ENCODE measurements around the gene CFHR1. TPM values are rescaled to one million over a fixed set of nuclear protein-coding genes. Genes with fewer than 3 reads are reported as not detected.
"Not testable (repeated sequence)": the region's sequence is repeated elsewhere in the genome, so short reads cannot be mapped to it uniquely, and the experiment has no call there.

Gene CFHR1
- not detected in 2 replicates for total RNA-seq (2014; rRNA removed; shearing (Covaris generic))

GRCh38 chr1:196819531-196819930, at the start of gene CFHR1:
Gene CFHR1, plus strand, starts transcription at chr1:196819731. Its CDS starts 114 bp downstream, at chr1:196819845.
- not testable (repeated sequence) for H3K27me3 ChIP-seq (ENCODE audit: control insufficient read depth, insufficient read depth, low read length); DNase-seq; H3K36me3 ChIP-seq (replicated peaks; ENCODE audit: control insufficient read depth, insufficient read depth, low read length); H3K4me3 ChIP-seq (ENCODE audit: insufficient read depth, low read depth, low read length)

GRCh38 chr1:196769823-196770222, 49.7 kb upstream of the CFHR1 start:
- DNase-seq; H3K36me3 ChIP-seq (replicated peaks; ENCODE audit: control insufficient read depth, insufficient read depth, low read length); H3K27me3 ChIP-seq (ENCODE audit: control insufficient read depth, insufficient read depth, low read length); H3K4me3 ChIP-seq (ENCODE audit: insufficient read depth, low read depth, low read length): not testable (repeated sequence)

GRCh38 chr1:196773713-196774112, 45.8 kb upstream of the CFHR1 start:
- no peak for DNase-seq
- Histone ChIP-seq H3K36me3 (replicated peaks; ENCODE audit: control insufficient read depth, insufficient read depth, low read length) (no peaks in the 10 kb centered on the region), H3K27me3 (ENCODE audit: control insufficient read depth, insufficient read depth, low read length) (no peaks in the 10 kb centered on the region), H3K4me3 (ENCODE audit: insufficient read depth, low read depth, low read length) (no peak overlapping the region)

GRCh38 chr1:196774175-196774574, 45.4 kb upstream of the CFHR1 start:
- Histone ChIP-seq H3K4me3 (ENCODE audit: insufficient read depth, low read depth, low read length) (no peak overlapping the region), H3K36me3 (replicated peaks; ENCODE audit: control insufficient read depth, insufficient read depth, low read length) (no peaks in the 10 kb centered on the region), H3K27me3 (ENCODE audit: control insufficient read depth, insufficient read depth, low read length) (no peaks in the 10 kb centered on the region)
- no peak for DNase-seq

- H3K4me3 ChIP-seq (ENCODE audit: insufficient read depth, low read depth, low read length), result no peak within 1 kb of the TSS
- no peaks in the 10 kb centered on the region for H3K36me3 ChIP-seq (replicated peaks; ENCODE audit: control insufficient read depth, insufficient read depth, low read length)
- DNase-seq, result no peak
- no peaks in the 10 kb centered on the region for H3K27me3 ChIP-seq (ENCODE audit: control insufficient read depth, insufficient read depth, low read length)
Observed at GRCh38 chr1:196774603-196775002, 44.9 kb upstream of the CFHR1 start, which contains the start of gene CFHR3. Gene CFHR3, plus strand, starts transcription at chr1:196774840. Its CDS starts 47 bp downstream, at chr1:196774887.

GRCh38 chr1:196777603-196778002, 41.9 kb upstream of the CFHR1 start:
- no peaks in the 10 kb centered on the region for H3K36me3 ChIP-seq (replicated peaks; ENCODE audit: control insufficient read depth, insufficient read depth, low read length)
- H3K27me3 ChIP-seq (ENCODE audit: control insufficient read depth, insufficient read depth, low read length), result no peaks in the 10 kb centered on the region
- no peak for DNase-seq
- no peak overlapping the region for H3K4me3 ChIP-seq (ENCODE audit: insufficient read depth, low read depth, low read length)

- Histone ChIP-seq H3K27me3 (ENCODE audit: control insufficient read depth, insufficient read depth, low read length) (no peaks in the 10 kb centered on the region), H3K36me3 (replicated peaks; ENCODE audit: control insufficient read depth, insufficient read depth, low read length) (no peaks in the 10 kb centered on the region), H3K4me3 (ENCODE audit: insufficient read depth, low read depth, low read length) (no peak overlapping the region)
Observed at GRCh38 chr1:196779093-196779492, 40.4 kb upstream of the CFHR1 start.

GRCh38 chr1:196791252-196791651, 28.3 kb upstream of the CFHR1 start:
- not testable (repeated sequence) for H3K27me3 ChIP-seq (ENCODE audit: control insufficient read depth, insufficient read depth, low read length); H3K36me3 ChIP-seq (replicated peaks; ENCODE audit: control insufficient read depth, insufficient read depth, low read length); DNase-seq; H3K4me3 ChIP-seq (ENCODE audit: insufficient read depth, low read depth, low read length)

More at GRCh38 chr1:196779093-196779492, 40.4 kb upstream of the CFHR1 start:
- peak; percentile 0 for DNase-seq

GRCh38 chr1:196794103-196794502, 25.4 kb upstream of the CFHR1 start:
- H3K36me3 ChIP-seq (replicated peaks; ENCODE audit: control insufficient read depth, insufficient read depth, low read length); H3K27me3 ChIP-seq (ENCODE audit: control insufficient read depth, insufficient read depth, low read length); DNase-seq; H3K4me3 ChIP-seq (ENCODE audit: insufficient read depth, low read depth, low read length): not testable (repeated sequence)

GRCh38 chr1:196797891-196798290, 21.6 kb upstream of the CFHR1 start:
- no peak for DNase-seq
- Histone ChIP-seq H3K27me3 (ENCODE audit: control insufficient read depth, insufficient read depth, low read length) (no peaks in the 10 kb centered on the region), H3K4me3 (ENCODE audit: insufficient read depth, low read depth, low read length) (no peak overlapping the region), H3K36me3 (replicated peaks; ENCODE audit: control insufficient read depth, insufficient read depth, low read length) (no peaks in the 10 kb centered on the region)

GRCh38 chr1:196801920-196802319, 17.6 kb upstream of the CFHR1 start:
- DNase-seq; H3K4me3 ChIP-seq (ENCODE audit: insufficient read depth, low read depth, low read length); H3K27me3 ChIP-seq (ENCODE audit: control insufficient read depth, insufficient read depth, low read length); H3K36me3 ChIP-seq (replicated peaks; ENCODE audit: control insufficient read depth, insufficient read depth, low read length): not testable (repeated sequence)

GRCh38 chr1:196808529-196809235, 10.8 kb upstream of the CFHR1 start:
- no peaks in the 10 kb centered on the region for H3K36me3 ChIP-seq (replicated peaks; ENCODE audit: control insufficient read depth, insufficient read depth, low read length)
- H3K4me3 ChIP-seq (ENCODE audit: insufficient read depth, low read depth, low read length), result no peak overlapping the region
- no peak for DNase-seq
- no peaks in the 10 kb centered on the region for H3K27me3 ChIP-seq (ENCODE audit: control insufficient read depth, insufficient read depth, low read length)

- H3K27me3 ChIP-seq (ENCODE audit: control insufficient read depth, insufficient read depth, low read length); H3K4me3 ChIP-seq (ENCODE audit: insufficient read depth, low read depth, low read length); H3K36me3 ChIP-seq (replicated peaks; ENCODE audit: control insufficient read depth, insufficient read depth, low read length); DNase-seq: not testable (repeated sequence)
Observed at GRCh38 chr1:196817442-196817841, 2.1 kb upstream of the CFHR1 start.

GRCh38 chr1:196827860-196828259, 8.3 kb downstream of the CFHR1 start:
- not testable (repeated sequence) for DNase-seq; H3K36me3 ChIP-seq (replicated peaks; ENCODE audit: control insufficient read depth, insufficient read depth, low read length); H3K4me3 ChIP-seq (ENCODE audit: insufficient read depth, low read depth, low read length); H3K27me3 ChIP-seq (ENCODE audit: control insufficient read depth, insufficient read depth, low read length)

GRCh38 chr1:196849613-196850492, 30.3 kb downstream of the CFHR1 start:
- DNase-seq; H3K27me3 ChIP-seq (ENCODE audit: control insufficient read depth, insufficient read depth, low read length); H3K4me3 ChIP-seq (ENCODE audit: insufficient read depth, low read depth, low read length); H3K36me3 ChIP-seq (replicated peaks; ENCODE audit: control insufficient read depth, insufficient read depth, low read length): not testable (repeated sequence)

Measured in H7 (cell line).